HUES64 (cell line): ENCODE results near the gene GALNT9.
"Not testable (repeated sequence)": the region's sequence is repeated elsewhere in the genome, so short reads cannot be mapped to it uniquely, and the experiment has no call there.

Experiments
- H3K27ac ChIP-seq: 2 replicates; pipeline ENCODE4 v1.7.0; 2013; ENCODE audit warnings: low read depth, low read length, inconsistent platforms
- H3K27me3 ChIP-seq: 2 replicates; pipeline ENCODE4 v1.6.1; 2013; ENCODE audit warnings: mild to moderate bottlenecking, low read length; ENCODE audit not compliant: insufficient read depth
- H3K36me3 ChIP-seq: 2 replicates; pipeline ENCODE4 v1.6.1; 2013; ENCODE audit warnings: mild to moderate bottlenecking, low read length; ENCODE audit not compliant: insufficient read depth
- H3K4me1 ChIP-seq: 2 replicates; pipeline ENCODE4 v1.6.1; 2013; ENCODE audit warnings: mild to moderate bottlenecking, low read length, moderate library complexity; ENCODE audit not compliant: insufficient read depth
- H3K4me3 ChIP-seq: 2 replicates; pipeline ENCODE4 v1.5.1; 2013; ENCODE audit warnings: mild to moderate bottlenecking, low read length, moderate library complexity
- H3K9ac ChIP-seq: 2 replicates; pipeline ENCODE4 v1.6.1; 2013; ENCODE audit warnings: mild to moderate bottlenecking, low read depth, low read length
- H3K9me3 ChIP-seq: 2 replicates; pipeline ENCODE4 v1.6.1; 2013; ENCODE audit warnings: low read depth, low read length; ENCODE audit not compliant: insufficient read depth
- WGBS: fragments of 150-250, 120-280 bp; methylation state at CpG from one replicate; pipeline ENCODE4 v1.1.7; 2013; ENCODE audit warnings: missing lambda C conversion rate; 5-methylcytosine and 5-hydroxymethylcytosine counted together

GALNT9 gene

GRCh38 chr12:132305991-132306884, 23.2 kb downstream of the GALNT9 start:
- Histone ChIP-seq H3K27ac (no peak overlapping the region), H3K36me3 (no peaks in the 10 kb centered on the region), H3K9me3 (peaks cover 39% of the 10 kb centered on the region), H3K27me3 (peaks cover 2% of the 10 kb centered on the region; the same call in 1 of the 2 replicates), H3K4me3 (no peak overlapping the region), H3K9ac (no peak overlapping the region), H3K4me1 (no peaks in the 10 kb centered on the region)
- WGBS = 87% methylated on average over 51 of the region's 51 CpGs

DNA sequence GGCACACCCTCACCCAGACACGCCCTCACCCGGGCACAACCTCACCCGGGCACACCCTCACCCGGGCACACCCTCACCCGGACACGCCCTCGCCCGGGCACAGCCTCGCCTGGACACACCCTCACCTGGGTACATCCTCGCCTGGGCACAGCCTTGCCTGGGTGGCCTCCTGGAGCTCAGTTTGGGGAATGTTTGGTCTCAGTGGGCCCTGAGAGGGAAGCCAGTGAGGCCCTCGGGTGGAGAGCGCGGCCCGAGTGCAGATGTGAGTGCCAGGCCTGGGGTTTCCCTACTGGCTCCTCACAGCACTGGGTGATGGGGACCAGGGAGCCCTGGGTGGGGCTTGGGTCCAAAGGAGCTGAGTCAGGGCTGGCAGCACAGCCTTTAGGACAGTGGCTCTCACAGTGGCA, 23.8 kb downstream of the GALNT9 start:
- Histone ChIP-seq H3K9me3 (peaks cover 34% of the 10 kb centered on the region; the same call in 1 of the 2 replicates), H3K27ac (no peak overlapping the region), H3K4me3 (no peak overlapping the region), H3K36me3 (no peaks in the 10 kb centered on the region), H3K4me1 (no peaks in the 10 kb centered on the region), H3K27me3 (peaks cover 5% of the 10 kb centered on the region; the same call in 1 of the 2 replicates), H3K9ac (no peak overlapping the region)
- 91% methylated on average over 14 of the region's 14 CpGs for WGBS

DNA sequence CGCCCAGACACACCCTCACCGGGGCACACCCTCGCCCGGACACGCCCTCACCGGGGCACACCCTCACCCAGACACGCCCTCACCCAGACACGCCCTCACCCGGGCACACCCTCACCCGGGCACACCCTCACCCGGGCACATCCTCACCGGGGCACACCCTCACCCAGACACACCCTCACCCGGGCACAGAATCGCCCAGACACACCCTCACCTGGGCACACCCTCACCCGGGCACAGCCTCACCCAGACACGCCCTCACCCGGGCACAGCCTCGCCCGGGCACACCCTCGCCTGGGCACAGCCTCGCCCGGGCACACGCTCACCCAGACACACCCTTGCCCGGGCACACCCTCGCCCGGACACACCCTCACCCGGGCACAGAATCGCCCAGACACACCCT, 24.5 kb downstream of the GALNT9 start:
- H3K4me3 ChIP-seq, H3K36me3 ChIP-seq, H3K4me1 ChIP-seq, H3K27me3 ChIP-seq, H3K27ac ChIP-seq, H3K9ac ChIP-seq: not testable (repeated sequence)
- WGBS = no CpG with 5 or more reads among the region's 28 CpGs
- H3K9me3 ChIP-seq = peaks cover 30% of the 10 kb centered on the region; the same call in 1 of the 2 replicates

DNA sequence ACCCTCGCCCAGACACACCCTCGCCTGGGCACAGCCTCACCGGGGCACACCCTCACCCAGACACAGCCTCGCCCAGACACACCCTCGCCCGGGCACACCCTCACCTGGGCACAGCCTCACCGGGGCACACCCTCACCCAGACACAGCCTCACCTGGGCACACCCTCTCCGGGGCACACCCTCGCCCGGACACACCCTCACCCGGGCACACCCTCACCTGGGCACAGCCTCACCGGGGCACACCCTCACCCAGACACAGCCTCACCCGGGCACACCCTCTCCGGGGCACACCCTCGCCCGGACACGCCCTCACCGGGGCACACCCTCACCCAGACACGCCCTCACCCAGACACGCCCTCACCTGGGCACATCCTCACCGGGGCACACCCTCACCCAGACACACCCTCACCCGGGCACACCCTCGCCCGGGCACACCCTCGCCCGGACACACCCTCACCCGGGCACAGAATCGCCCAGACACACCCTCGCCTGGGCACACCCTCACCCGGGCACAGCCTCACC, 25.5 kb downstream of the GALNT9 start:
- H3K27ac ChIP-seq, H3K4me3 ChIP-seq, H3K9ac ChIP-seq, H3K27me3 ChIP-seq, H3K4me1 ChIP-seq, H3K36me3 ChIP-seq: not testable (repeated sequence)
- peaks cover 29% of the 10 kb centered on the region; the same call in 1 of the 2 replicates for H3K9me3 ChIP-seq
- no CpG with 5 or more reads among the region's 30 CpGs for WGBS

GRCh38 chr12:132302466-132303358, 26.7 kb downstream of the GALNT9 start:
- Histone ChIP-seq H3K4me3 (no peak overlapping the region), H3K4me1 (no peaks in the 10 kb centered on the region), H3K36me3 (no peaks in the 10 kb centered on the region), H3K9me3 (peaks cover 35% of the 10 kb centered on the region), H3K27ac (no peak overlapping the region), H3K27me3 (peaks cover 5% of the 10 kb centered on the region; the same call in 1 of the 2 replicates), H3K9ac (no peak overlapping the region)
- WGBS = 92% methylated on average over 30 of the region's 30 CpGs

- H3K9ac ChIP-seq = no peak overlapping the region
- peaks cover 40% of the 10 kb centered on the region for H3K9me3 ChIP-seq
- no peak overlapping the region for H3K27ac ChIP-seq
- WGBS = 83% methylated on average over 26 of the region's 26 CpGs
- H3K36me3 ChIP-seq = no peaks in the 10 kb centered on the region
- peaks cover 5% of the 10 kb centered on the region; the same call in 1 of the 2 replicates for H3K27me3 ChIP-seq
- H3K4me3 ChIP-seq = no peak overlapping the region
- no peaks in the 10 kb centered on the region for H3K4me1 ChIP-seq
Measured at GRCh38 chr12:132300789-132301722, 28.3 kb downstream of the GALNT9 start.

- WGBS = 86% methylated on average over 18 of the region's 18 CpGs
- H3K27ac ChIP-seq = no peak overlapping the region
- no peaks in the 10 kb centered on the region for H3K4me1 ChIP-seq
- no peak overlapping the region for H3K4me3 ChIP-seq
- H3K36me3 ChIP-seq = no peaks in the 10 kb centered on the region
- H3K9ac ChIP-seq = no peak overlapping the region
- peaks cover 2% of the 10 kb centered on the region; the same call in 1 of the 2 replicates for H3K27me3 ChIP-seq
- peaks cover 57% of the 10 kb centered on the region for H3K9me3 ChIP-seq
Measured at GRCh38 chr12:132296063-132296462, 33.3 kb downstream of the GALNT9 start.

- not testable (repeated sequence) for H3K36me3 ChIP-seq, H3K9ac ChIP-seq, H3K4me1 ChIP-seq, H3K4me3 ChIP-seq, H3K27ac ChIP-seq, H3K27me3 ChIP-seq
- WGBS = 91% methylated on average over 24 of the region's 24 CpGs
- H3K9me3 ChIP-seq = peaks cover 57% of the 10 kb centered on the region
Measured at GRCh38 chr12:132295561-132295960, 33.8 kb downstream of the GALNT9 start.

GRCh38 chr12:132295101-132295526, 34.3 kb downstream of the GALNT9 start:
- no peak overlapping the region for H3K9ac ChIP-seq
- no peaks in the 10 kb centered on the region for H3K4me1 ChIP-seq
- WGBS = 93% methylated on average over 18 of the region's 18 CpGs
- H3K9me3 ChIP-seq = peaks cover 57% of the 10 kb centered on the region
- H3K4me3 ChIP-seq = no peak overlapping the region
- no peaks in the 10 kb centered on the region for H3K36me3 ChIP-seq
- no peak overlapping the region for H3K27ac ChIP-seq
- no peaks in the 10 kb centered on the region; the same call in 1 of the 2 replicates for H3K27me3 ChIP-seq
